HepG2 (cell line): ENCODE measurements around the gene CD80. TPM values are rescaled to one million over a fixed set of nuclear protein-coding genes. Genes with fewer than 3 reads are reported as not detected.
A peak's percentile ranks its signal among the peaks of the same experiment; 100 is the strongest.

Source experiments
- ADNP ChIP-seq: sonication (generic); formaldehyde crosslinking; IDR thresholded peaks from 2 replicates; pipeline ENCODE4 v1.4.0; 2020; ENCODE audit warnings: missing genetic modification reagents
- ARHGAP35 ChIP-seq: sonication (generic); formaldehyde crosslinking; IDR thresholded peaks from 2 replicates; pipeline ENCODE4 v1.9.0; 2022; ENCODE audit warnings: mild to moderate bottlenecking, inconsistent platforms, moderate library complexity, missing genetic modification reagents, borderline replicate concordance
- CBX2 ChIP-seq, 2 experiments: fragments of 200-600 bp in 1 of 2; sonication (generic); formaldehyde crosslinking in 1 of 2; IDR thresholded peaks; 2 replicates each; pipeline versions ENCODE4 v1.7.0 to v1.8.1; 2018 to 2022; ENCODE audit warnings: low read depth in 2 of 2, low read length in 1 of 2, mild to moderate bottlenecking in 1 of 2, missing genetic modification reagents in 1 of 2
- FOXO4 ChIP-seq: sonication (generic); formaldehyde crosslinking; conservative IDR thresholded peaks from 2 replicates; pipeline ENCODE4 v1.8.1; 2023; ENCODE audit warnings: missing genetic modification reagents
- HOXA3 ChIP-seq: sonication (generic); formaldehyde crosslinking; IDR thresholded peaks from 2 replicates; pipeline ENCODE4 v1.5.0; 2020; ENCODE audit warnings: missing genetic modification reagents
- PRDM4 ChIP-seq: sonication (generic); formaldehyde crosslinking; IDR thresholded peaks from 2 replicates; pipeline ENCODE4 v1.9.0; 2021; ENCODE audit warnings: missing genetic modification reagents, borderline replicate concordance
- RFX5 ChIP-seq: IDR thresholded peaks from 2 replicates; pipeline ENCODE4 v1.6.1; 2011; ENCODE audit warnings: low read depth, low read length, improper control_type of control experiment
- SP1 ChIP-seq, 2 experiments: fragments of 450-650 bp in 1 of 2; sonication (generic) in 1 of 2; formaldehyde crosslinking in 1 of 2; IDR thresholded peaks; 2 replicates each; pipeline versions ENCODE4 v1.4.0 to v1.6.1; 2016 to 2020; ENCODE audit warnings: missing genetic modification reagents in 1 of 2
- TERF1 ChIP-seq: sonication (generic); formaldehyde crosslinking; IDR thresholded peaks from 2 replicates; pipeline ENCODE4 v1.8.0; 2022; ENCODE audit warnings: mild to moderate bottlenecking, missing genetic modification reagents, moderate library complexity
- ZNF3 ChIP-seq: IDR thresholded peaks from 2 replicates; pipeline ENCODE4 v1.7.0; 2017; ENCODE audit warnings: inconsistent platforms
- ZNF337 ChIP-seq: sonication (generic); formaldehyde crosslinking; IDR thresholded peaks from 2 replicates; pipeline ENCODE4 v1.5.1; 2020; ENCODE audit warnings: missing genetic modification reagents, low read depth, mild to moderate bottlenecking, borderline replicate concordance
- ZNF530 ChIP-seq: sonication (generic); formaldehyde crosslinking; IDR thresholded peaks from 2 replicates; pipeline ENCODE4 v1.5.0; 2020; ENCODE audit warnings: low read depth, mild to moderate bottlenecking, missing genetic modification reagents
- polyA plus RNA-seq, 8 experiments: library from polyadenylated mRNA; depleted of rRNA in 3 of 8; stranded (reverse) in 7 of 8; unstranded in 1 of 8; fragments of >200 nt; fragmentation: Illumina TruSeq in 4 of 8; extraction: Trizol in 4 of 8; gene quantifications; 2 replicates each; pipeline versions ENCODE4 v1.2.1 to v1.2.3, GENCODE V29; 2011 to 2016; ENCODE audit warnings: low read depth in 4 of 8, missing spikeins in 1 of 8, mixed read lengths in 1 of 8; ENCODE audit not compliant: insufficient read depth in 1 of 8
- total RNA-seq, 5 experiments: library from RNA; depleted of rRNA; stranded (reverse); fragments of >200 nt; fragmentation: Illumina TruSeq; extraction: Trizol; gene quantifications; 2 replicates each; pipeline ENCODE4 v1.2.3, GENCODE V29; 2016; ENCODE audit warnings: low read depth in 1 of 5
- TF ChIP-seq, protein P1 (sequence below): sonication (generic); formaldehyde crosslinking; IDR thresholded peaks from 2 replicates; pipeline ENCODE4 v1.5.0; 2020; ENCODE audit warnings: mild to moderate bottlenecking, missing genetic modification reagents, borderline replicate concordance
- TF ChIP-seq, protein P2 (sequence below): sonication (generic); formaldehyde crosslinking; IDR thresholded peaks from 2 replicates; pipeline ENCODE4 v1.9.0; 2022; ENCODE audit warnings: missing genetic modification reagents, mild to moderate bottlenecking, borderline replicate concordance

CD80 gene
- total and polyA plus RNA-seq, 2 of the 13 experiments (the other 11 are each of a cell fraction or from before 2014, with no cell fraction given) = not detected

DNA sequence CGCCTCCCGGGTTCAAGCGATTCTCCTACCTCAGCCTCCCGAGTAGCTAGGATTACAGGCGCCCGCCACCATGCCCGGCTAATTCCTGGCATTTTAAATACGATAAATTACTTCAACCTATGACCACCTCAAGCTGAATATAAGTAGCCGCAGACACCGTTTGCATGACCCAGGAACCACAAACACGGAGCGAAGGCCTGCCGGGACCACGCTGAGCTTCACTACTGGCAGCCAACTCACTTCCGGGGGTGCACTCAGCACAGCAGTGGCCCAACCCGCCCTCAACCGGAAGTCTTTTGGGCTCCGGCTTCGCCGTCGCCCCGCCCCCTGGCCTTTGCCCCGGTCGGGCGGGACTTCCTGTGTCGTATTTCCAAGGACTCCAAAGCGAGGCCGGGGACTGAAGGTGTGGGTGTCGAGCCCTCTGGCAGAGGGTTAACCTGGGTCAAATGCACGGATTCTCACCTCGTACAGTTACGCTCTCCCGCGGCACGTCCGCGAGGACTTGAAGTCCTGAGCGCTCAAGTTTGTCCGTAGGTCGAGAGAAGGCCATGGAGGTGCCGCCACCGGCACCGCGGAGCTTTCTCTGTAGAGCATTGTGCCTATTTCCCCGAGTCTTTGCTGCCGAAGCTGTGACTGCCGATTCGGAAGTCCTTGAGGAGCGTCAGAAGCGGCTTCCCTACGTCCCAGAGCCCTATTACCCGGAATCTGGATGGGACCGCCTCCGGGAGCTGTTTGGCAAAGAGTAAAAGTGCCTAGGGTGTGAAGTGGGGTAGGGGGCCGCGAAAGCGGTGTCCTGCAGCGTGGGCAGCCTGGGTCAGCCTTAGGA, 61.0 kb downstream of the CD80 start, which contains the start of gene TIMMDC1 (continued):
- peak; percentile 41; the same call in 1 of the 2 replicates for TF ChIP-seq PRDM4 (CRISPR knock-in tag)
- TF ChIP-seq SP1 (IDR thresholded peaks at IDR 0.05) = no peak
- TF ChIP-seq SP1 (CRISPR knock-in tag; IDR thresholded peaks at IDR 0.05) = peak; percentile 84
- no peak for TF ChIP-seq ZNF3 (CRISPR knock-in tag)
- 0 out of 2 replicates have a peak, but pooled peaks have one; percentile 63 for TF ChIP-seq ZNF530 (CRISPR knock-in tag)
- TF ChIP-seq RFX5 = peak; percentile 39; the same call in 1 of the 2 replicates
- no peak for TF ChIP-seq ADNP
- TF ChIP-seq HOXA3 (CRISPR knock-in tag) = peak; percentile 50; the same call in 1 of the 2 replicates
- TF ChIP-seq ARHGAP35 = peak; percentile 32; the same call in 1 of the 2 replicates
- TF ChIP-seq, protein P1, sequence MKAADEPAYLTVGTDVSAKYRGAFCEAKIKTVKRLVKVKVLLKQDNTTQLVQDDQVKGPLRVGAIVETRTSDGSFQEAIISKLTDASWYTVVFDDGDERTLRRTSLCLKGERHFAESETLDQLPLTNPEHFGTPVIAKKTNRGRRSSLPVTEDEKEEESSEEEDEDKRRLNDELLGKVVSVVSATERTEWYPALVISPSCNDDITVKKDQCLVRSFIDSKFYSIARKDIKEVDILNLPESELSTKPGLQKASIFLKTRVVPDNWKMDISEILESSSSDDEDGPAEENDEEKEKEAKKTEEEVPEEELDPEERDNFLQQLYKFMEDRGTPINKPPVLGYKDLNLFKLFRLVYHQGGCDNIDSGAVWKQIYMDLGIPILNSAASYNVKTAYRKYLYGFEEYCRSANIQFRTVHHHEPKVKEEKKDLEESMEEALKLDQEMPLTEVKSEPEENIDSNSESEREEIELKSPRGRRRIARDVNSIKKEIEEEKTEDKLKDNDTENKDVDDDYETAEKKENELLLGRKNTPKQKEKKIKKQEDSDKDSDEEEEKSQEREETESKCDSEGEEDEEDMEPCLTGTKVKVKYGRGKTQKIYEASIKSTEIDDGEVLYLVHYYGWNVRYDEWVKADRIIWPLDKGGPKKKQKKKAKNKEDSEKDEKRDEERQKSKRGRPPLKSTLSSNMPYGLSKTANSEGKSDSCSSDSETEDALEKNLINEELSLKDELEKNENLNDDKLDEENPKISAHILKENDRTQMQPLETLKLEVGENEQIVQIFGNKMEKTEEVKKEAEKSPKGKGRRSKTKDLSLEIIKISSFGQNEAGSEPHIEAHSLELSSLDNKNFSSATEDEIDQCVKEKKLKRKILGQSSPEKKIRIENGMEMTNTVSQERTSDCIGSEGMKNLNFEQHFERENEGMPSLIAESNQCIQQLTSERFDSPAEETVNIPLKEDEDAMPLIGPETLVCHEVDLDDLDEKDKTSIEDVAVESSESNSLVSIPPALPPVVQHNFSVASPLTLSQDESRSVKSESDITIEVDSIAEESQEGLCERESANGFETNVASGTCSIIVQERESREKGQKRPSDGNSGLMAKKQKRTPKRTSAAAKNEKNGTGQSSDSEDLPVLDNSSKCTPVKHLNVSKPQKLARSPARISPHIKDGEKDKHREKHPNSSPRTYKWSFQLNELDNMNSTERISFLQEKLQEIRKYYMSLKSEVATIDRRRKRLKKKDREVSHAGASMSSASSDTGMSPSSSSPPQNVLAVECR (CRISPR knock-in tag) = peak; percentile 91; the same call in 1 of the 2 replicates
- peak; percentile 62; the same call in 1 of the 2 replicates for TF ChIP-seq ZNF337 (CRISPR knock-in tag)
- no peak for TF ChIP-seq CBX2 (IDR thresholded peaks at IDR 0.05; ENCODE audit: low read depth, low read length)
- TF ChIP-seq CBX2 (CRISPR knock-in tag; IDR thresholded peaks at IDR 0.05; ENCODE audit: low read depth) = no peak
- TF ChIP-seq, protein P2, sequence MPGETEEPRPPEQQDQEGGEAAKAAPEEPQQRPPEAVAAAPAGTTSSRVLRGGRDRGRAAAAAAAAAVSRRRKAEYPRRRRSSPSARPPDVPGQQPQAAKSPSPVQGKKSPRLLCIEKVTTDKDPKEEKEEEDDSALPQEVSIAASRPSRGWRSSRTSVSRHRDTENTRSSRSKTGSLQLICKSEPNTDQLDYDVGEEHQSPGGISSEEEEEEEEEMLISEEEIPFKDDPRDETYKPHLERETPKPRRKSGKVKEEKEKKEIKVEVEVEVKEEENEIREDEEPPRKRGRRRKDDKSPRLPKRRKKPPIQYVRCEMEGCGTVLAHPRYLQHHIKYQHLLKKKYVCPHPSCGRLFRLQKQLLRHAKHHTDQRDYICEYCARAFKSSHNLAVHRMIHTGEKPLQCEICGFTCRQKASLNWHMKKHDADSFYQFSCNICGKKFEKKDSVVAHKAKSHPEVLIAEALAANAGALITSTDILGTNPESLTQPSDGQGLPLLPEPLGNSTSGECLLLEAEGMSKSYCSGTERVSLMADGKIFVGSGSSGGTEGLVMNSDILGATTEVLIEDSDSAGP (CRISPR knock-in tag) = peak; percentile 86
- no peak for TF ChIP-seq TERF1 (CRISPR knock-in tag)
- no peak for TF ChIP-seq FOXO4 (CRISPR knock-in tag)
